Eye (tissue), 1 donor: Measurements from ENCODE around the gene PTGDR2.
A peak's percentile ranks its signal among the peaks of the same experiment; 100 is the strongest.

Experiments used
- DNase-seq: peaks from one replicate; pipeline ENCODE4 v3.0.0-alpha.2; 2015

PTGDR2 gene

GRCh38 chr11:60873533-60873932, 17.8 kb upstream of the PTGDR2 start:
- DNase-seq, result no peak

- no peak for DNase-seq
These were observed 17.3 kb upstream of the PTGDR2 start for GRCh38 chr11:60872961-60873524.

DNA sequence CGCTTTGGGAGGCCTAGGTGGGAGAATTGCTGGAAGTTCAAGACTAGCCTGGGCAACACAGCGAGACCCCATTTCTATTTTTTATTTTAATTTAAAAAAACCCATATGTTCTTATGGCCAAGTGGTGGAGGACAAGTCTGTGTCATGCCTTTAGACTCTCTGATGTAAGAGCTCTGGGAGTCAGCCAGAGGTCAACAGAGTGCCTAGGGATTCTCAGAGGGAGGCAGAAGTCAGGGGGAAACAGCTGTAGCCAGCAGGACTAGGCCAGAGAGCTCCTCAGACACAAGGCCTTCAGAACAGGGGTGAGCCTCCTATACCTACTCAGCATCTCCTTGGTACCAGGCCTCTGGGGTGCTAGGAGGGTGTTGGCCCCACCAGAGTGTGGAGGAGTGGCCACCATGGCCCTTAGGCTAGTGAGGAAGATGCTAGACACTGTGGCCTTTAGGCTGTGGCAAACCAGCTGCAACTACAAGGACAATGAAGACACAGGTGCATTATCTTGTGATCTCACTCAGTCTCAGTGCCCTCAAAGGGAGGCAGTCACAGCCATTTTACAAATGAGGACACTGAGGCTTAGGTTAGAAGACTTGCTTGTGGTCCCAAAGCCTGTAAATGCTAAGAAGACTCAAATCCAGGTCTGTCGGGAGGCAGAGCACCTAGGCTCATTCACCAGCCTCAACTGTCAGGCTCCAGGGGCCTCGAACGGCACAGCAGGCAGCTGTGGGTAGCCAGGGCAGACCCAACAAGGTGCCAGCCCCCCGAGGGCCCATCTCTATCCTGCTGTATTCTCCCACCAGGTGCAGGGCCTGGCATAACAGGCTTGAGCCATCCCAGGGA, 16.6 kb upstream of the PTGDR2 start:
- DNase-seq, result no peak

DNA sequence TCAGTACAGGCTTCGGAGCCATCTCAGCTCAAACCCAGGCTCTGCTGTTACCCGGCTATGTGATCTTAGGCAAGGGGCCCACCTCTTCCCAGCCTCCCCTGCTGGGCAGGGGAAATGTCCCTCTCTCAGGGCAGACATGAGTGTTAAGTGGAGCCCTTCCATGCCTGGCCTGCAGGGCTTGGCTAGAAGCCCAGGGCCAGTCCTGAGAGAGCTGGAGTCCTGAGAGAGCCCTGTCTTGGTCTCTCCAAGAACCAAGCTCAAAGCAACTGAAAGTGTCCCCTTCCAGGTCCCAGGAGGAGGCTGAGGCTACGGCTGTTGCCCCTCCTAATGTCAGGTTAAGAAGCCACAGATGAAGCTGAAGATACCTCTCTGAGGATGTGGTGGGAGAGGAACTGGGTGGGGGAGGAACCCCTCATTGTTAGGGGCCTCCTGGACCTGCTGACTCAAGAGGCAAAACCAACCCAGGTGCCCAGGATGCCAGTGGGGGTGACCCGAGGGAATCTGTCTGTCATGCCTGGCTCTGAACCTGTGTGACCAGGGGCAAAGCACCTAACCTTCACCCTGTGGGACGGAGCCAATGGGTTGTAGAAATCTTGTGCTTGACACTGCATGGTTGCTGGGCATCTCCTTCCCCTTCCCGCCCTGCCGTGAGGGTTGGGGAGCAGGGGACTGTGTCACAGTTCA, 15.8 kb upstream of the PTGDR2 start:
- no peak for DNase-seq

GRCh38 chr11:60870733-60871377, 15.1 kb upstream of the PTGDR2 start:
- DNase-seq, result no peak

- no peak for DNase-seq
These were observed 14.5 kb upstream of the PTGDR2 start for GRCh38 chr11:60870276-60870675.

- no peak for DNase-seq
These were observed 13.7 kb upstream of the PTGDR2 start for GRCh38 chr11:60869451-60869825.

GRCh38 chr11:60868682-60869450, 13.1 kb upstream of the PTGDR2 start:
- DNase-seq, result no peak

GRCh38 chr11:60867871-60868681, 12.3 kb upstream of the PTGDR2 start:
- no peak for DNase-seq

GRCh38 chr11:60866911-60867870, 11.4 kb upstream of the PTGDR2 start, which contains the start of gene ZP1:
TSS of gene ZP1 (plus strand) at chr11:60867542. CDS start at chr11:60867562, 20 bp downstream.
- no peak for DNase-seq

GRCh38 chr11:60864856-60865513, 9.2 kb upstream of the PTGDR2 start:
- no peak for DNase-seq

- no peak for DNase-seq
These were observed 8.1 kb upstream of the PTGDR2 start for GRCh38 chr11:60863550-60864521.

- DNase-seq, result no peak
These were observed 6.4 kb upstream of the PTGDR2 start for GRCh38 chr11:60862171-60862570.

- DNase-seq, result peak; percentile 52
These were observed 5.2 kb upstream of the PTGDR2 start for GRCh38 chr11:60860943-60861342.

DNA sequence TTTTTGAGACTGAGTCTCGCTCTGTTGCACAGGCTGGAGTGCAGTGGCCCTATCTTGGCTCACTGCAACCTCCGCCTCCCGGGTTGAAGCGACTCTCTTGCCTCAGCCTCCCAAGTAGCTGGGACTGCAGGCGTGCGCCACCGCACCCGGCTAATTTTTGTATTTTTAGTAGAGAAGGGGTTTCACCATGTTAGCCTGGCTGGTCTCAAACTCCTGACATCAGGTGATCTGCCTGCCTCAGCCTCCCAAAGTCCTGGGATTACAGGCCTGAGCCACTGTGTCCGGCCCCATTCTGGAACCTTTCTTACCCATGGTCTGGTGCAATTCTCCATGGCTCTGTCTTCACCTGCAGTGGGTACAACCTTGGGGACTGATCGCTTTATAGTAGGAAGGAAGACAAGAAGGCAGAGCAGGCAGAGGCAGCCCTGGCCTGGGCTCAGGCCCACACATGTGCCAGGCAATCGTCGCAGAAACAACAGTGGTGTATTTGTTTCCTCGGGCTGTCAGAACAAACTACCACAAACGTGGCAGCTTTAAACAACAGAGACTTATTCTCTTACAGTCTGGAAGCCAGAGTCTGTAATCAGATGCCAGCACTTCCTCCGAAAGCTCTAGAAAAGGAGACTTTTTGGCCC, 4.0 kb upstream of the PTGDR2 start:
- DNase-seq, result no peak

DNA sequence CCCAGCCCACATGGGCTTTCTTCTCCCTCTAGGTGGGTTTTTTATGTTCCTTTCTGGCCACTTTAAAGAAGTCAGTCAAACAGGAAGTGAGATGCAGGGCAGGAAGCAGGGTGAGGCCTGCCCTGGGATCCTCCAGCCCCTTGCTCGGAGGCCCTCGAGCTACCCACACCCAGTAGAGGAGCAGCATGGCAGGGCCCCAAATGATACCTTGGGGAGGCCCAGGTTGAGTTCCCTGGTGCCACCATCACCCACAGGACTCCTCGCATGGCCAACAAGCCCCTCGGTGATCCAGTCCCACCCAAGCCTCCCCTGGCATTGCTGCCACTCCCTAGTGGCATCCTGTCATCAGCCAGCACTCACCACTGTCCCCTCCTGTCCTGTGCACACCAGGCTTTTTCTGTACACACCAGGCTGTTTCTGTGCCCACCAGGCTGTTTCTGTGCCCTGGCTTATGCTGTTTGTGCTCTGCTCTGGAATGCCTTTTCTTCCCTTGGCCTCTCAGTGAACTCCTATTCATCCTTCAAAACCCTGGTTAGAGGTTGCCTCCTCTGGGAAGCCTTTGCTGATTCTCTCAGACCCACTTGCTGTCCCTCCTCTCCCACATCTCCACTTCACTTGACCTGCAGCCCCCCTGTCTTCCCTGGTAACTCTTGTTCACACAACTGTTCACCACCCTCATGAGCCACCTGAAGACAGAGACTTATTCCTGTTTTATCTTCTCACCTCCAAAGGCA, 3.1 kb upstream of the PTGDR2 start:
- no peak for DNase-seq

- DNase-seq, result no peak
These were observed 2.5 kb upstream of the PTGDR2 start for GRCh38 chr11:60858236-60858635.
